Measurements from ENCODE around the gene TRIM36.

Gene TRIM36

GRCh38 chr5:115166744-115167393 is 2.8 kb downstream of the TRIM36 start:
- DNase-seq (ENCODE audit: low read depth, low spot score), result no peak

DNA sequence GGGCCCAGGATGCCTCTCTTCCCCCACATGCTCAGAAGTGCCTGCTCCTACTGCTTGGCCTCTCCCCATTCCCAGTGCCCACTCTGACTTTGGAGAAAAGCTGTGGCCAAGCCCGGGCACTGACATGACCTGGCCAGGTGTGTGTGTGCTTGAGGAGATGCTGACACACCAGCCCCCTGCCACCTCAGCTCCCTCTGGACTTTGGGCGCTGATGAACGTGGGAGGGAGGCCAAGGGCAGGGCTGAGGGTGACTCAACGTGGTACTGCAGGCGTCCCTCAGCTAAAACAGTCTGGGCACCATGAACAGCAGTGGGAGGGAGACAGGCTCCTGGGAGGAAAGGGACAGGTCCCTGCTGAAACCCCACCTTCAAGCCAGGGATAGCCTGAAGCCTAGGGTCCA is 3.9 kb downstream of the TRIM36 start:
- no peak for DNase-seq (ENCODE audit: low read depth, low spot score)

DNA sequence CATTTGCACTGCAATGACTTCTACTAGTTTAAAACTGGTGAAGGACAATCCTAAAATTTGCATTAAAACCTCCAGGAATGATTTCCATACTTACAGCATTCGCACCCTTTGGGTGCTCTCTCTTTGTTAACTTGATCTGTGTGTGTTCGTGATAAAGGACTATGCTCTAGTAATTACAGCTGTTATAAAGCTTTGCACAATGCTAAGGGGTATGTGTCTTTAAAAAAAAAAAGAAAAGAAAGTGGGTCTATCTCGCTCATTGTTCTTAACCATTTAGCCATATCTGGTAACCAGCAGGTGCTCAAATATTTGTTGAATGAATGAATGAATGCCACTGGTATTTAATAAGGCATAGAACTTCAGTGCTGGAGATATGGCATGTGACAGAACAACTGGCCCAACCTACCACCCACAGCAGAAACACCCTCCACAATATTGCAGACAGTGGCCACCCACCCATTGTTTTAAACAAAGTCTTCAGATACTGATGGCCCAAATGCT is 8.7 kb downstream of the TRIM36 start:
- DNase-seq (ENCODE audit: low read depth, low spot score), result no peak

DNA sequence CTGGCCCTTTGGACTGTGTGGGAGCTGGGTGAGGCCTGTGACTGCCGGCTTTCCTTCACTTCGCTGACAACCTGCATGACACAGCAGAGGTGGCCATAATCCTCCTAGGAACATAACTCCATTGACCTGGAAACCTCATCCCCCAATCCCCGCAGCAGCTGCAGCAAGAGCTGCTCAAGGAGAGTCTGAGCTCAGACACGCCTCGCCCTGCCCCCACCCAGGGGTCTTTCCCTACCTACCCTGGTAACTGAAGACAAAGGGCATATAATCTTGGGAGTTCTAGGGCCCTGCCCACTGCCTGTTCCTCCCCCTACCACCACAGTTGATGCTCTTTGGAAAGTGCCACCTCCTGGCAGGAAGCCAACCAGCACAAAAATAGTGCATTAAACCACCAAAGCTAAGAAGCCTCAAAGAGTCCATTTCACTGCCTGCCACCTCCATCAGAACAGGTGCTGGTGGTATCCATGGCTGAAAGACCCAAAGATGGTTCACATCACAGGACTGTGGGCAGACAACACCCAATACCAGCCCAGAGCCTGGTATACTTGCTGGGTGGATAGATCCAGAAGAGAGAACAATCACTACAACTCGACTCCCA is 18.4 kb downstream of the TRIM36 start:
- no peak for DNase-seq (ENCODE audit: low read depth, low spot score)

GRCh38 chr5:115150512-115150911 is 19.2 kb downstream of the TRIM36 start:
- DNase-seq (ENCODE audit: low read depth, low spot score), result no peak

GRCh38 chr5:115147052-115147451 is 22.7 kb downstream of the TRIM36 start:
- DNase-seq (ENCODE audit: low read depth, low spot score), result no peak

DNA sequence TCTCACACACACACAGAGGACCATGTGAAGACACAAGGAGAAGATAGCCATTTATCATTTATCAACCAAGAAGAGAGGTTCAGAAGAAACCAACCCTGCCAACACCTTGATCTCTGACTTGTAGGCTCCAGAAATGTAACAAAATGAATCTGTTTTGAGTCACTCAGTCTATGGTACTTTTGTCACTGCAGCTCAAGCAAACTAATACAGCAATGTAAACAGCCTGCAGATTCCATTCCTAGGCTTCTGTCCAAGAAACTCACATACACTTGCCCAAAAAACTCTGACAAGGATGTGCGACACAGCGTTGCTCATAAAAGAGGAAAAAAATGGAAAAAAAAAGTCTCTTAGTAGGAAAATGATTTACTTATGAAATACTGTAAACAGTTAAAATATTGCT is 33.4 kb downstream of the TRIM36 start:
- DNase-seq (ENCODE audit: low read depth, low spot score), result no peak

DNA sequence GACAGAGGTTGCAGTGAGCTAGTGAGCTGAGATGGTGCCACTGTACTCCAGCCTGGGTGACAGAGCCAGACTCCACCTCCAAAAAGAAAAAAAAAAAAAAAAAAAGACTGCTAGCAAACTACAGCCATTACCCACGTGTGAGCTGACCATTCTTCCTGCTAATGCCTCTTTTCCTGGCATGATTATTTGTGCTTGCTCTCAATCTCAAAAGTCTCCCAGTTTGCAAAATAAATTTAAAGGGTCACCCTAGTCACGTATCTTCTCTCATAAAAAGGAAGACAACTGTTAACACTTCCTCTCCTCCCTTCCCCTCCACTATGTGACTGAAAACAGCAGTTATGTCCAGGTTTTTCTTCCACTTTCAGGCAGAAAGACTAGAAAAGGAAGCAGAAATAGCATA is 37.2 kb downstream of the TRIM36 start:
- DNase-seq (ENCODE audit: low read depth, low spot score), result no peak

DNA sequence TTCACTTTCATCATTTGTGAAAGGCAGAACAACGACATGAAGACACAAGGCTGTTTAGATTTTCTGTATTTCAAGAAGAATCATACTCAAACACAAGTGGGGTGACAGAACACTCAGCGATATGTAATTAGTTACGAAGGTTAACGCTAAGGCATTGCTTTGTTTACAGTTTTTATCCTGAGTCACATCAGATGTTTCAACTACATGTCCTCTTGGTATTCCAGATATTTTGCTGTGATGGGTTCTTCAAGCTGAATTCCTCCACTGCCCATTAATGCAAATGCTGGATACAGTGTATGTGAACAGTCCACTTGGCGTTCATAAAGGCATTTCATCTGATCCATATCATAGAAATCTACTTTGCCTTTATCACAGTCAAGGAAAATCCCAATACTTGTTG is 43.4 kb downstream of the TRIM36 start:
- no peak for DNase-seq (ENCODE audit: low read depth, low spot score)

DNA sequence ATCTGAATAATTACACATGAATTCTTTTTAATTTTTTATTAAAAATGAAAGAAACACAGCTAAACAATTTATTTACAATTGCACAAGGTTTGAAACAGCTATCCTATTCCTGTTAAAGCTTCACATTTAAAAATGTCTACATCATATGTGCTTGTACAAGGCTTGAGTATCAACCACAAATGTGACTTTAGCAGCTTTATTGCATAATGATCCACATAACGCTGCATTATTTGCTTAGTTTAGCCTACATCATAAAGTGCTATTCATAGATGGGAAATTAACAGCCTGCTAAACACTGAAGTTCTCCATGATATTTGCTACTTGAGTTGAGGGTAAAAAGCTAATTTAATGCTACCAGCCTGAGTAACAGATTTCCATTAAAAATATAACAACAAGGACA is 45.0 kb downstream of the TRIM36 start:
- DNase-seq (ENCODE audit: low read depth, low spot score), result no peak

GRCh38 chr5:115116001-115116400 is 53.7 kb downstream of the TRIM36 start:
- no peak for DNase-seq (ENCODE audit: low read depth, low spot score)

- DNase-seq (ENCODE audit: low read depth, low spot score), result no peak
Measured at GRCh38 chr5:115109840-115110239, 59.9 kb downstream of the TRIM36 start.

- no peak for DNase-seq (ENCODE audit: low read depth, low spot score)
Measured at GRCh38 chr5:115109356-115109755, 60.4 kb downstream of the TRIM36 start.

DNA sequence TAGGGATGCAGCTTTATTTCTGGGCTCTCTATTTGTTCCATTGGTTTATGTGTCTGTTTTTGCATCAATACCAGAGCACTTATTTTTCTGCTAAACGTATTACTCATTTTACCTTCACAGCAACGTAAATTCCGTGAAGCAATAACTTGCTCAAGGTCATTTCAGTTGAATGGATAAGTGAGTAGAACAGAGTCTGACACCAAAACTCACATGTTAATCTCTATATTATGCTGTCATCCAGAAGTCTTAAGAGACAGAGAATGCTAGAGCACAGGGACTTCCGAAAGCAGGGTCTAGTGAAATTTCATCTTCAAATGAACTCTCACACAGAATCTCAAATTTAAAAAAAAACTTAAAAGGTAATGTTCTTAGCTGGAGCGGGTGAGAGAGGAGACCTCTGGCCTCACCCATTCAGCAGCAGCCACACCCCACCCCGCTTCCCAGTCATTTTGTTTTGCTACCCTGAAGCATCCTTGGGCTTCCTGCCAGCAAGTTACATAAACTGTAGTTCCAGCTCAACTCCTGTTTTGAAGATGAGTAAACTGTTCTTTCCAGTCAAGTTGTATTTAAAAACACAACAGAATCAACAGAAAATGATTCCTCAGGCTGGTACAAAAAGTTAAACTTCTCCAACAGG is 69.3 kb downstream of the TRIM36 start:
- DNase-seq (ENCODE audit: low read depth, low spot score), result no peak

GRCh38 chr5:115098041-115098702 is 71.5 kb downstream of the TRIM36 start:
- no peak for DNase-seq (ENCODE audit: low read depth, low spot score)

DNA sequence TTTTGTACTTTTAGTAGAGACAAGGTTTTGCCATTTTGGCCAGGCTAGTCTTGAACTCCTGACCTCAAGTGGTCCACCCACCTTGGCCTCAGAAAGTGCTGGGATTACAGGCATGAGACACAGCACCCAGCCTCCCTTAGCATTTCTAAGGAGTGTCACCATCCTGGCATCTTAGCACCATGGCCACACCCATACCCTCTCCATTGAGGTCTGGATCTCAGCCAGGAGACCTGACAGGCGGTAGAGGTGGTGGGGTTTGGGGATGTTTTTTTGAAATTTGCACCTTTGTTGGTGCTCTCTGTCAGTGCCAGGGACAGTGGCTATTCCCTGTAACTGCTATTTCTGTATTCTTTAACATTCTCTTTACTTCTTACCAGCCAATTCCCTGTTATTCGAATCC is 72.5 kb downstream of the TRIM36 start:
- DNase-seq (ENCODE audit: low read depth, low spot score), result no peak

DNA sequence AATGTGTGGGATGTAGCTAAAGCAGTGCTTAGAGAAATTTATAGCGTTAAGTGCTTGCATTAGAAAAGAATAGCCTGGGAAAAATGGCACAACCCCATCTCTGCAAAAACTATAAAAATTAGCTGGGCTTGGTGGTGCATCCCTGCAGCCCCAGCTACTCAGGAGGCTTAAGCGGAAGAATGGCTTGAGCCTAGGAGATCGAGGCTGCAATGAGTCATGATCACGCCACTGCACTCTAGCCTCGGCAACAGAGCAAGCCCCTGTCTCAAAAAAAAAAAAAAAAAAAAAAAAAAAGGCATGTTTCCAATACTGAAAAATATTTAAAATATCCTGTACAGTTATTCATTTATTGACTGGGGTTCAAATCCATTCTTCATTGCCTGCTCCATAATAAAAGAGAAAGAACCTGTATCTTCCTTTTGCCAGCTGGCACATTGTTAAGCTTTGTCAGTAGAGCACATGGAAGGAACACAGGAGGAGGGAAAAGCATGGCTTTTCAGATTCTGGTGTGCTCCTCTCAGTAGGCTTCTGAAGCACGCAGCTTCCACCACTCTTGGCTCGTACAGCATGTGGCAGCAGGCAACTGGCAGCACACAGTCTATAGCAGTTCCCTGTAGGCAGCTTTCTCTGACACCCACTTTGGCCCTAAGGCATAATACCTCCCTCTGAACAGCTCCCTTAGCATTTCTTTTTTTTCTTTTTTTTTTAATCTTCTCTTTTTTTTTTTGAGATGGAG is 73.5 kb downstream of the TRIM36 start:
- no peak for DNase-seq (ENCODE audit: low read depth, low spot score)

- DNase-seq (ENCODE audit: low read depth, low spot score), result no peak
Measured at GRCh38 chr5:115087951-115088350, 81.8 kb downstream of the TRIM36 start.

- DNase-seq (ENCODE audit: low read depth, low spot score), result no peak
Measured at GRCh38 chr5:115086473-115086872, 83.2 kb downstream of the TRIM36 start.

DNA sequence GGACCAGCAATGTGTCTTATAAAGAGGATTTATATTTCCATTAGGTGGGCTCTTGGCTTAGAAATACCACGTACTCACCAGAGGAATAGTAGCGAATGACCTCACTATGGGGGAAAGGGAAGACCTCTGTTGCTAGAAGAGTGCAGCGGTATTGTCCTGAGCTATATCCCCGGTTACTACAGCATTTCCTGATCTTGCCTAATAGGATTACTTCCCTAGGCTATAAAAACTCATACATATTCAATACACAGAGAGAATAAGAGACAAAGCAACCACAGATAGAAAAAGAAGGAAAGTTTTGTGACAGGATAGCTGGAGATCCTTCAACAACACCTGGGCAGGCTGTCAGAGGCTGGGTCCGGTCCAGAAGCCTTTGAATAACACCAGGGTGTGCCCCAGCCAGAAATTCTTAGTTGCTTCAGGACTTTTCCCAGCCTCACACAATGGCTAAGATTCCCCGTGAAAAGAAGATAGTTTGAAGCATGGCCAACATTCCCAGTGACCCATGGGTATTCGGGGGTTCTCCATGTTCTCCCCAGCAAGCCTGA is 85.4 kb downstream of the TRIM36 start:
- DNase-seq (ENCODE audit: low read depth, low spot score), result no peak

- no peak for DNase-seq (ENCODE audit: low read depth, low spot score)
Measured at GRCh38 chr5:115079924-115080623, 89.6 kb downstream of the TRIM36 start.
